HG03432 (cell line): ENCODE measurements around the gene PRKAG1.

ENCODE experiments used
- ATAC-seq: cut with Tn5 transposase; IDR thresholded peaks from one replicate; pipeline ENCODE4 v1.9.1; 2021; ENCODE audit warnings: mild to moderate bottlenecking, moderate library complexity; ENCODE audit not compliant: unreplicated experiment

The PRKAG1 gene

GRCh38 chr12:49050507-49051372 is 32.2 kb upstream of the PRKAG1 start:
- ATAC-seq = no peak

- no peak for ATAC-seq
These were observed 31.1 kb upstream of the PRKAG1 start for GRCh38 chr12:49049566-49050224.

GRCh38 chr12:49048953-49049352 is 30.4 kb upstream of the PRKAG1 start:
- ATAC-seq = no peak

GRCh38 chr12:49046129-49046895 is 27.7 kb upstream of the PRKAG1 start:
- no peak for ATAC-seq

- ATAC-seq = no peak
These were observed 26.1 kb upstream of the PRKAG1 start for GRCh38 chr12:49044660-49045059.

- no peak for ATAC-seq
These were observed 25.3 kb upstream of the PRKAG1 start for GRCh38 chr12:49043856-49044258.

GRCh38 chr12:49043241-49043640 is 24.7 kb upstream of the PRKAG1 start:
- ATAC-seq = no peak

- ATAC-seq = no peak
These were observed 23.4 kb upstream of the PRKAG1 start for GRCh38 chr12:49041881-49042484.

GRCh38 chr12:49041036-49041880 is 22.7 kb upstream of the PRKAG1 start:
- ATAC-seq = no peak

- ATAC-seq = no peak
These were observed 21.8 kb upstream of the PRKAG1 start for GRCh38 chr12:49040364-49040855.

- no peak for ATAC-seq
These were observed 21.1 kb upstream of the PRKAG1 start for GRCh38 chr12:49039421-49040363.

- no peak for ATAC-seq
These were observed 19.8 kb upstream of the PRKAG1 start for GRCh38 chr12:49038291-49038955.

- no peak for ATAC-seq
These were observed 19.3 kb upstream of the PRKAG1 start for GRCh38 chr12:49037947-49038237.

- no peak for ATAC-seq
These were observed 18.8 kb upstream of the PRKAG1 start for GRCh38 chr12:49037111-49037946.

GRCh38 chr12:49036029-49036428 is 17.5 kb upstream of the PRKAG1 start:
- ATAC-seq = no peak

- ATAC-seq = no peak
These were observed 15.7 kb upstream of the PRKAG1 start for GRCh38 chr12:49034286-49034622.

- no peak for ATAC-seq
These were observed 15.2 kb upstream of the PRKAG1 start for GRCh38 chr12:49033611-49034285.
